Measurements from ENCODE around the gene HYAL3. TPM values are rescaled to one million over a fixed set of nuclear protein-coding genes. Genes with fewer than 3 reads are reported as not detected.
A peak's percentile ranks its signal among the peaks of the same experiment; 100 is the strongest.

Gene HYAL3
- total and polyA plus RNA-seq, 2 of the 13 experiments (the other 11 are each of a cell fraction or from before 2014, with no cell fraction given) = 5.5 to 10.4 TPM

GRCh38 chr3:50336452-50337174 lies 37.4 kb upstream of the HYAL3 start (continued):
- TF ChIP-seq HMGXB3 (CRISPR knock-in tag; IDR thresholded peaks at IDR 0.05; ENCODE audit: borderline replicate concordance) (no peak), MYC (CRISPR knock-in tag; IDR thresholded peaks at IDR 0.05; ENCODE audit: borderline replicate concordance) (no peak; the same call in 1 of the 2 replicates), ZNF891 (CRISPR knock-in tag; IDR thresholded peaks at IDR 0.05) (no peak), ZNF670 (CRISPR knock-in tag; IDR thresholded peaks at IDR 0.05; ENCODE audit: borderline replicate concordance) (no peak), ZNF101 (CRISPR knock-in tag; IDR thresholded peaks at IDR 0.05; ENCODE audit: borderline replicate concordance, low read depth) (0 out of 2 replicates have a peak, but pooled peaks have one; percentile 13), ZC3H13 (CRISPR knock-in tag; IDR thresholded peaks at IDR 0.05) (no peak), ZNF556 (CRISPR knock-in tag; IDR thresholded peaks at IDR 0.05; ENCODE audit: borderline replicate concordance) (0 out of 2 replicates have a peak, but pooled peaks have one; percentile 44), ZNF513 (CRISPR knock-in tag; conservative IDR thresholded peaks at IDR 0.05) (no peak), ZNF124 (CRISPR knock-in tag; IDR thresholded peaks at IDR 0.05) (no peak)
